K562 (cell line): ENCODE results near the gene CLDND1. TPM values are rescaled to one million over a fixed set of nuclear protein-coding genes. Genes with fewer than 3 reads are reported as not detected.

Experiments
- ATAC-seq: fragments of 200-7000 bp; cut with Tn5 transposase; 3 replicates; pipeline ENCODE4 v1.9.1; 2020; ENCODE audit warnings: moderate library complexity
- BruUV-seq: library from RNA; stranded (reverse); fragments of 400-500 nt; replicated peaks from 2 replicates; lab custom pipeline; 2021; lab: Mats Ljungman, UMichigan
- CTCF ChIA-PET: fragments of 300-600 bp; formaldehyde crosslinking; extraction: SDS; loops from one replicate; lab custom pipeline; 2021; ENCODE audit warnings: low intra/inter-chr PET ratio; lab: Yijun Ruan, JAX
- POLR2A ChIA-PET: fragments of 300-600, 350-650 bp; sonication (Branson Sonifier 250); formaldehyde crosslinking; extraction: SDS; loops from one replicate; lab custom pipeline; 2021; ENCODE audit warnings: antibody characterized with exemption, inconsistent platforms; lab: Yijun Ruan, JAX
- DNase-seq, 4 experiments: peaks; one replicate each; pipeline versions ENCODE4 v3.0.0 to v3.0.0-alpha.2; 2011 to 2018; ENCODE audit warnings: low spot score in 3 of 4, mixed read lengths in 3 of 4; ENCODE audit errors: extremely low read depth in 1 of 4
- FAIRE-seq: peaks from 2 replicates; lab custom pipeline; 2011; peaks lifted over from hg19 to GRCh38; lab: Jason Lieb, UNC
- H2AFZ ChIP-seq: 2 replicates; pipeline ENCODE4 v1.6.0; 2011; ENCODE audit warnings: low read depth, low read length, control low read depth, inconsistent platforms
- H3K27ac ChIP-seq: fragments of 200-600 bp; 3 replicates; pipeline ENCODE4 v1.8.0; 2011; ENCODE audit warnings: low read depth, mild to moderate bottlenecking, control low read depth, inconsistent platforms, low read length, moderate library complexity, mixed read lengths; ENCODE audit errors: extremely low read depth
- H3K27me3 ChIP-seq, 2 experiments: fragments of 300-600 bp in 1 of 2; 2 replicates in 1 of 2; 3 replicates in 1 of 2; pipeline versions ENCODE4 v1.6.0 to v1.8.0; 2011; ENCODE audit warnings: inconsistent platforms in 2 of 2, low read length in 2 of 2, mild to moderate bottlenecking in 1 of 2, mixed read lengths in 1 of 2, moderate library complexity in 1 of 2; ENCODE audit not compliant: control insufficient read depth in 2 of 2, insufficient read depth in 2 of 2
- H3K36me3 ChIP-seq: fragments of 300-600 bp; 3 replicates; pipeline ENCODE4 v1.8.0; 2011; ENCODE audit warnings: mild to moderate bottlenecking, low read length, inconsistent platforms; ENCODE audit not compliant: control insufficient read depth, insufficient read depth
- H3K4me1 ChIP-seq, 2 experiments: fragments of 200-600 bp in 1 of 2; replicated peaks in 1 of 2; 2 replicates in 1 of 2; 3 replicates in 1 of 2; pipeline versions ENCODE4 v1.5.1 to v1.8.0; 2011; ENCODE audit warnings: inconsistent platforms in 2 of 2, low read length in 2 of 2, mild to moderate bottlenecking in 1 of 2, mixed read lengths in 1 of 2, moderate library complexity in 1 of 2; ENCODE audit not compliant: control insufficient read depth in 2 of 2, insufficient read depth in 2 of 2
- H3K4me2 ChIP-seq: 2 replicates; pipeline ENCODE4 v1.6.1; 2011; ENCODE audit warnings: low read length, control low read depth, inconsistent platforms, mixed read lengths; ENCODE audit not compliant: insufficient read depth
- H3K4me3 ChIP-seq: fragments of 200-600 bp; sonication (generic), shearing (Covaris generic); 2 replicates; pipeline ENCODE4 v1.5.1; 2016; ENCODE audit warnings: control low read depth, inconsistent platforms
- H3K79me2 ChIP-seq: fragments of 200-600 bp; 3 replicates; pipeline ENCODE4 v1.8.0; 2011; ENCODE audit warnings: low read length, inconsistent platforms; ENCODE audit not compliant: control insufficient read depth, insufficient read depth
- H3K9ac ChIP-seq, 2 experiments: 2 replicates each; pipeline versions ENCODE4 v1.6.0 to v1.6.1; 2011; ENCODE audit warnings: low read depth in 2 of 2, low read length in 2 of 2, control low read depth in 1 of 2, inconsistent platforms in 1 of 2, mild to moderate bottlenecking in 1 of 2, mixed read lengths in 1 of 2; ENCODE audit not compliant: insufficient read depth in 1 of 2
- H3K9me1 ChIP-seq: one replicate; pipeline ENCODE4 v1.6.0; 2011; ENCODE audit warnings: inconsistent platforms, mild to moderate bottlenecking, low read length, moderate library complexity; ENCODE audit not compliant: control insufficient read depth, insufficient read depth
- H3K9me3 ChIP-seq: replicated peaks from 2 replicates; pipeline ENCODE4 v1.5.1; 2011; ENCODE audit warnings: low read depth, low read length, inconsistent platforms; ENCODE audit not compliant: control insufficient read depth, insufficient read depth
- H4K20me1 ChIP-seq: replicated peaks from 2 replicates; pipeline ENCODE4 v1.6.1; 2011; ENCODE audit warnings: low read length, inconsistent platforms, mixed read lengths; ENCODE audit not compliant: control insufficient read depth, insufficient read depth
- DDX20 ChIP-seq: fragments of 450-650 bp; IDR thresholded peaks from 2 replicates; pipeline ENCODE4 v1.6.1; 2016; ENCODE audit warnings: missing genetic modification characterization, low read depth, mild to moderate bottlenecking, missing compliant biosample characterization, moderate library complexity
- FUS ChIP-seq: fragments of 200-400 bp; formaldehyde crosslinking; optimal IDR thresholded peaks from 2 replicates; pipeline ENCODE3; 2017; ENCODE audit warnings: low read depth, low read length
- HDAC8 ChIP-seq: fragments of 450-650 bp; IDR thresholded peaks from 2 replicates; pipeline ENCODE4 v1.6.1; 2016; ENCODE audit warnings: mild to moderate bottlenecking, missing genetic modification characterization, moderate library complexity, missing compliant biosample characterization
- HMGN3 ChIP-seq: IDR thresholded peaks from 2 replicates; pipeline ENCODE4 v1.6.1; 2011; ENCODE audit warnings: borderline replicate concordance, low read depth, mild to moderate bottlenecking, mixed read lengths, low read length; ENCODE audit not compliant: insufficient read length; ENCODE audit errors: extremely low read depth
- HOXB6 ChIP-seq: fragments of 250-450 bp; sonication (Bioruptor Pico); IDR thresholded peaks from 2 replicates; pipeline ENCODE4 v1.5.1; 2022; ENCODE audit warnings: mild to moderate bottlenecking, borderline replicate concordance
- HSF4 ChIP-seq: fragments of 250-450 bp; sonication (Bioruptor Pico); IDR thresholded peaks from 2 replicates; pipeline ENCODE4 v2.1.2; 2022; ENCODE audit warnings: mild to moderate bottlenecking, moderate library complexity, borderline replicate concordance
- KDM4B ChIP-seq, 2 experiments: fragments of 450-650 bp in 1 of 2; sonication (generic) in 1 of 2; IDR thresholded peaks; 2 replicates each; pipeline ENCODE4 v1.6.1; 2016 to 2017; ENCODE audit warnings: borderline replicate concordance in 2 of 2, antibody characterized with exemption in 1 of 2, low read depth in 1 of 2, mild to moderate bottlenecking in 1 of 2
- POLR2A ChIP-seq: fragments of 450-650 bp; conservative IDR thresholded peaks from 2 replicates; pipeline ENCODE4 v1.6.1; 2016
- RB1 ChIP-seq: fragments of 450-650 bp; IDR thresholded peaks from 2 replicates; pipeline ENCODE4 v1.6.1; 2017; ENCODE audit warnings: low read depth, mild to moderate bottlenecking
- RBM22 ChIP-seq: fragments of 200-400 bp; formaldehyde crosslinking; IDR thresholded peaks from 2 replicates; pipeline ENCODE4 v1.6.1; 2018; ENCODE audit warnings: low read length, low read depth; ENCODE audit not compliant: poor library complexity, severe bottlenecking
- RHOXF2B ChIP-seq: fragments of 250-450 bp; sonication (Bioruptor Pico); conservative IDR thresholded peaks from 2 replicates; pipeline ENCODE4 v1.5.1; 2021
- ZC3H4 ChIP-seq: sonication (generic); formaldehyde crosslinking; IDR thresholded peaks from 2 replicates; pipeline ENCODE4 v1.9.0; 2021; ENCODE audit warnings: missing genetic modification reagents, borderline replicate concordance
- ZKSCAN1 ChIP-seq: fragments of 150-350 bp; IDR thresholded peaks from 2 replicates; pipeline ENCODE4 v1.6.1; 2016; ENCODE audit warnings: low read depth, low read length
- ZNF584 ChIP-seq: fragments of 200-800 bp; sonication (Bioruptor generic); IDR thresholded peaks from 2 replicates; pipeline ENCODE4 v1.6.1; 2016; ENCODE audit warnings: low read depth, mild to moderate bottlenecking, missing genetic modification characterization, missing compliant biosample characterization
- WGBS: fragments of 100-300 bp; shearing (Covaris generic); methylation state at CpG from one replicate; pipeline ENCODE4 v1.1.6; 2016; ENCODE audit warnings: low coverage, mixed read lengths; ENCODE audit not compliant: insufficient coverage; ENCODE audit errors: missing lambda C conversion rate; 5-methylcytosine and 5-hydroxymethylcytosine counted together
- in situ Hi-C: fragments of 300-500 bp; cut with MboI; formaldehyde crosslinking; loops from 4 replicates; pipeline ENCODE4 v1.15.0; 2018; ENCODE audit warnings: inconsistent platforms, mixed read lengths
- intact Hi-C: fragments of 100-400 bp; cut with micrococcal nuclease; formaldehyde crosslinking; loops from 2 replicates; pipeline ENCODE4 v1.14.2; 2022
- polyA plus RNA-seq, 8 experiments: library from polyadenylated mRNA; depleted of rRNA in 4 of 8; stranded (reverse) in 5 of 8; unstranded in 3 of 8; fragments of >200 nt; fragmentation: Nextera tagmentation in 2 of 8; fragmentation: Illumina TruSeq in 1 of 8; extraction: Ambion mirVana in 2 of 8; extraction: Trizol in 1 of 8; gene quantifications; 2 replicates each; pipeline versions ENCODE4 v1.2.1 to v1.2.3, GENCODE V29; 2011 to 2014; ENCODE audit warnings: inconsistent platforms in 1 of 8, missing spikeins in 1 of 8
- total RNA-seq, 7 experiments: library from RNA; depleted of rRNA in 6 of 7; stranded (reverse); fragments of >200 nt in 6 of 7; fragmentation: Illumina TruSeq in 2 of 7; extraction: Trizol in 2 of 7; gene quantifications; 2 replicates each; pipeline versions ENCODE4 v1.2.1 to v1.2.3, GENCODE V29; 2011 to 2021; ENCODE audit warnings: low replicate concordance in 1 of 7
- TF ChIP-seq, protein P1 (sequence below): sonication (generic); formaldehyde crosslinking; IDR thresholded peaks from 2 replicates; pipeline ENCODE4 v1.8.1; 2023; ENCODE audit warnings: mild to moderate bottlenecking, missing genetic modification reagents
- TF ChIP-seq, protein P2 (sequence below), 2 experiments: fragments of 200-800 bp in 1 of 2; sonication (Bioruptor generic) in 1 of 2; sonication (generic) in 1 of 2; formaldehyde crosslinking in 1 of 2; IDR thresholded peaks in 1 of 2; conservative IDR thresholded peaks in 1 of 2; 2 replicates each; pipeline versions ENCODE4 v1.5.0 to v1.6.1; 2016 to 2020; ENCODE audit warnings: missing compliant biosample characterization in 1 of 2, missing genetic modification characterization in 1 of 2, missing genetic modification reagents in 1 of 2

The CLDND1 gene
- total and polyA plus RNA-seq, 9 of the 15 experiments (the other 6 are each of a cell fraction or from before 2014, with no cell fraction given) = 29.2 to 141 (median 60.7) TPM

DNA sequence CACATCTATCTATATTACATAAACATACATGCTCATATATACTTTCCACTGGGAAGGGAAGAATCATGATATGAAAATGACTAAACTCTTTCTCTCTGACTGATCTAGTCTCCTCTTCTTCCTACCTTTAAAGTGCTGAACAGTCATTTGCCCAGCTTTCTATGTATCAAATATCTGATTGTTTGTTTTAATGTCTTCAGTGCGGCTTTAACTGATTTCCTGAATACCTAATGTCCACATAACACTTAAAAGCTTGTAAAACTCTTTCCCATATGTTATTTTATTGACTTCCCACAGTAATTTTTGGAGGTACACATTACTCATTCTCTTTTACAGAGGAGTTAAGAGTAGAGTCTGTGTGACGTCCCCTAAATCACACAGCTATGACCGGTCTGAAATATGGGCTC, 42.5 kb upstream of the CLDND1 start:
- Histone ChIP-seq H3K79me2 (no peaks in the 10 kb centered on the region), H3K4me2 (no peak overlapping the region), H3K9ac (no peak overlapping the region), H3K36me3 (no peaks in the 10 kb centered on the region), H3K27ac (no peak overlapping the region), H2AFZ (no peak overlapping the region), H4K20me1 (no peaks in the 10 kb centered on the region), H3K9me1 (no peaks in the 10 kb centered on the region), H3K9me3 (no peaks in the 10 kb centered on the region), H3K4me3 (no peak overlapping the region), H3K4me1 (no peaks in the 10 kb centered on the region; a peak in 2 of 5 replicates), H3K27me3 (no peaks in the 10 kb centered on the region)
- ChIA-PET CTCF (no interaction called here), POLR2A (no interaction called here)
- ATAC-seq (no peak), DNase-seq (no peak), FAIRE-seq (no peak)
- 33% methylated on average over 3 of the region's 3 CpGs for WGBS
- TF ChIP-seq RBM22 (no peak), HMGN3 (no peak), HOXB6 (CRISPR knock-in tag) (no peak), HSF4 (CRISPR knock-in tag) (no peak), RHOXF2B (CRISPR knock-in tag) (no peak), RB1 (no peak), HDAC8 (tag) (no peak), FUS (no peak), ZKSCAN1 (no peak), DDX20 (tag) (no peak), ZC3H4 (CRISPR knock-in tag) (no peak), KDM4B (IDR thresholded peaks at IDR 0.05; ENCODE audit: borderline replicate concordance in 2 of 2, low read depth in 1 of 2) (no peak), POLR2A (no peak), ZNF584 (no peak)
- TF ChIP-seq, protein P1, sequence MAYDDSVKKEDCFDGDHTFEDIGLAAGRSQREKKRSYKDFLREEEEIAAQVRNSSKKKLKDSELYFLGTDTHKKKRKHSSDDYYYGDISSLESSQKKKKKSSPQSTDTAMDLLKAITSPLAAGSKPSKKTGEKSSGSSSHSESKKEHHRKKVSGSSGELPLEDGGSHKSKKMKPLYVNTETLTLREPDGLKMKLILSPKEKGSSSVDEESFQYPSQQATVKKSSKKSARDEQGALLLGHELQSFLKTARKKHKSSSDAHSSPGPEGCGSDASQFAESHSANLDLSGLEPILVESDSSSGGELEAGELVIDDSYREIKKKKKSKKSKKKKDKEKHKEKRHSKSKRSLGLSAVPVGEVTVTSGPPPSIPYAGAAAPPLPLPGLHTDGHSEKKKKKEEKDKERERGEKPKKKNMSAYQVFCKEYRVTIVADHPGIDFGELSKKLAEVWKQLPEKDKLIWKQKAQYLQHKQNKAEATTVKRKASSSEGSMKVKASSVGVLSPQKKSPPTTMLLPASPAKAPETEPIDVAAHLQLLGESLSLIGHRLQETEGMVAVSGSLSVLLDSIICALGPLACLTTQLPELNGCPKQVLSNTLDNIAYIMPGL (CRISPR knock-in tag) = no peak
- TF ChIP-seq, protein P2, sequence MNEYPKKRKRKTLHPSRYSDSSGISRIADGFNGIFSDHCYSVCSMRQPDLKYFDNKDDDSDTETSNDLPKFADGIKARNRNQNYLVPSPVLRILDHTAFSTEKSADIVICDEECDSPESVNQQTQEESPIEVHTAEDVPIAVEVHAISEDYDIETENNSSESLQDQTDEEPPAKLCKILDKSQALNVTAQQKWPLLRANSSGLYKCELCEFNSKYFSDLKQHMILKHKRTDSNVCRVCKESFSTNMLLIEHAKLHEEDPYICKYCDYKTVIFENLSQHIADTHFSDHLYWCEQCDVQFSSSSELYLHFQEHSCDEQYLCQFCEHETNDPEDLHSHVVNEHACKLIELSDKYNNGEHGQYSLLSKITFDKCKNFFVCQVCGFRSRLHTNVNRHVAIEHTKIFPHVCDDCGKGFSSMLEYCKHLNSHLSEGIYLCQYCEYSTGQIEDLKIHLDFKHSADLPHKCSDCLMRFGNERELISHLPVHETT (CRISPR knock-in tag; conservative IDR thresholded peaks at IDR 0.05 in 1 of 2, IDR thresholded peaks at IDR 0.05 in 1 of 2) = no peak
- intact Hi-C loops (no loop called here), in situ Hi-C loops (no loop called here)
- BruUV-seq = no TSS peak
